HEK293 (cell line): ENCODE results near the gene EIF3B.
"Not testable (repeated sequence)": the region's sequence is repeated elsewhere in the genome, so short reads cannot be mapped to it uniquely, and the experiment has no call there.

ENCODE experiments used
- KLF10 ChIP-seq: fragments of 450-650 bp; IDR thresholded peaks from 2 replicates; pipeline ENCODE4 v1.5.1; 2018; ENCODE audit warnings: missing biosample characterization, mild to moderate bottlenecking, missing genetic modification characterization
- ZNF398 ChIP-seq: fragments of 450-650 bp; formaldehyde crosslinking; IDR thresholded peaks from 2 replicates; pipeline ENCODE4 v1.5.1; 2017; ENCODE audit warnings: missing biosample characterization, missing genetic modification characterization
- TF ChIP-seq, protein P1 (sequence below): fragments of 450-650 bp; formaldehyde crosslinking; IDR thresholded peaks from 2 replicates; pipeline ENCODE4 v1.5.1; 2017; ENCODE audit warnings: missing biosample characterization, missing genetic modification characterization
- TF ChIP-seq, protein P2 (sequence below): fragments of 450-650 bp; formaldehyde crosslinking; IDR thresholded peaks from 2 replicates; pipeline ENCODE4 v1.5.1; 2016; ENCODE audit warnings: missing biosample characterization, missing genetic modification characterization

GRCh38 chr7:2417178-2417577 lies 62.6 kb downstream of the EIF3B start:
- TF ChIP-seq, protein P1, sequence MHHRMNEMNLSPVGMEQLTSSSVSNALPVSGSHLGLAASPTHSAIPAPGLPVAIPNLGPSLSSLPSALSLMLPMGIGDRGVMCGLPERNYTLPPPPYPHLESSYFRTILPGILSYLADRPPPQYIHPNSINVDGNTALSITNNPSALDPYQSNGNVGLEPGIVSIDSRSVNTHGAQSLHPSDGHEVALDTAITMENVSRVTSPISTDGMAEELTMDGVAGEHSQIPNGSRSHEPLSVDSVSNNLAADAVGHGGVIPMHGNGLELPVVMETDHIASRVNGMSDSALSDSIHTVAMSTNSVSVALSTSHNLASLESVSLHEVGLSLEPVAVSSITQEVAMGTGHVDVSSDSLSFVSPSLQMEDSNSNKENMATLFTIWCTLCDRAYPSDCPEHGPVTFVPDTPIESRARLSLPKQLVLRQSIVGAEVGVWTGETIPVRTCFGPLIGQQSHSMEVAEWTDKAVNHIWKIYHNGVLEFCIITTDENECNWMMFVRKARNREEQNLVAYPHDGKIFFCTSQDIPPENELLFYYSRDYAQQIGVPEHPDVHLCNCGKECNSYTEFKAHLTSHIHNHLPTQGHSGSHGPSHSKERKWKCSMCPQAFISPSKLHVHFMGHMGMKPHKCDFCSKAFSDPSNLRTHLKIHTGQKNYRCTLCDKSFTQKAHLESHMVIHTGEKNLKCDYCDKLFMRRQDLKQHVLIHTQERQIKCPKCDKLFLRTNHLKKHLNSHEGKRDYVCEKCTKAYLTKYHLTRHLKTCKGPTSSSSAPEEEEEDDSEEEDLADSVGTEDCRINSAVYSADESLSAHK (tag by site-specific recombination) = not testable (repeated sequence)
- not testable (repeated sequence) for TF ChIP-seq KLF10, ZNF398 (tag by site-specific recombination)
- TF ChIP-seq, protein P2, sequence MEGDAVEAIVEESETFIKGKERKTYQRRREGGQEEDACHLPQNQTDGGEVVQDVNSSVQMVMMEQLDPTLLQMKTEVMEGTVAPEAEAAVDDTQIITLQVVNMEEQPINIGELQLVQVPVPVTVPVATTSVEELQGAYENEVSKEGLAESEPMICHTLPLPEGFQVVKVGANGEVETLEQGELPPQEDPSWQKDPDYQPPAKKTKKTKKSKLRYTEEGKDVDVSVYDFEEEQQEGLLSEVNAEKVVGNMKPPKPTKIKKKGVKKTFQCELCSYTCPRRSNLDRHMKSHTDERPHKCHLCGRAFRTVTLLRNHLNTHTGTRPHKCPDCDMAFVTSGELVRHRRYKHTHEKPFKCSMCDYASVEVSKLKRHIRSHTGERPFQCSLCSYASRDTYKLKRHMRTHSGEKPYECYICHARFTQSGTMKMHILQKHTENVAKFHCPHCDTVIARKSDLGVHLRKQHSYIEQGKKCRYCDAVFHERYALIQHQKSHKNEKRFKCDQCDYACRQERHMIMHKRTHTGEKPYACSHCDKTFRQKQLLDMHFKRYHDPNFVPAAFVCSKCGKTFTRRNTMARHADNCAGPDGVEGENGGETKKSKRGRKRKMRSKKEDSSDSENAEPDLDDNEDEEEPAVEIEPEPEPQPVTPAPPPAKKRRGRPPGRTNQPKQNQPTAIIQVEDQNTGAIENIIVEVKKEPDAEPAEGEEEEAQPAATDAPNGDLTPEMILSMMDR (tag by site-specific recombination) = not testable (repeated sequence)
